AG08395 (cell line): ENCODE measurements around the gene PSENEN.
A peak's percentile ranks its signal among the peaks of the same experiment; 100 is the strongest.
"Not testable (repeated sequence)": the region's sequence is repeated elsewhere in the genome, so short reads cannot be mapped to it uniquely, and the experiment has no call there.

Source experiments
- DNase-seq: peaks from one replicate; pipeline ENCODE4 v3.0.0; 2012; ENCODE audit warnings: mixed read lengths, low spot score

PSENEN gene

DNA sequence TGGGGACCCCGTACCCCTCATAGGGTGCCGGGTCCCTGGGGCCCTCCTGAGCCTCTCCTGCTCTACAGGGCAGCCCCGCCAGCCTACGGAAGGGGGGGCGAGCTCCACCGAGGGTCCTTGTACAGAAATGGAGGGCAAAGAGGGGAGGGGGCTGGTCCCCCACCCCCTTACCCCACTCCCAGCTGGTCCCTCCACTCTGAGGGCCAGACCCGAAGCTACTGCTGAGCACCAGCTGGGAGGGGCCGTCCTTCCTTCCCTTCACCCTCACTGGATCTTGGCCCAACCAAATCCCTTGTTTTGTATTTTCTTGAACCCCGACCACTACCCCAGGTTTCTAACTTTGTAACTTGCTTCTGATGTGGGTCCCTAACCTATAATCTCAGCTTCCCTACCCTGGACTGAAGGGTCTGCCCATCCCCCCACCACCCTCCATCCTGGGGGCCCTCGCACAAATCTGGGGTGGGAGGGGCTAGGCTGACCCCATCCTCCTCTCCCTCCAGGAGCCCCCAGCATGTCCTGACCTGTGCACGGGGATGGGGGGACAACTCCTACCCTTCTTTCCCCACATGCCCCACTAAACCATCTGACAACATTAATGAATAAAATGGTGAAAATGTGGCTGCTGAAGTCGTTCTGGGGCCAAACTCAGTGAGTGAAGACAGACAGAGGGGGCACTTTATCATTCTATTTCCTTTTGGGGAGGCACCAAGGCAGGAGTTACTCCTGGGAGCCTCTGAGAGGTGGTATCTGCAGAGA is 42.9 kb downstream of the PSENEN start:
- DNase-seq = no peak

DNA sequence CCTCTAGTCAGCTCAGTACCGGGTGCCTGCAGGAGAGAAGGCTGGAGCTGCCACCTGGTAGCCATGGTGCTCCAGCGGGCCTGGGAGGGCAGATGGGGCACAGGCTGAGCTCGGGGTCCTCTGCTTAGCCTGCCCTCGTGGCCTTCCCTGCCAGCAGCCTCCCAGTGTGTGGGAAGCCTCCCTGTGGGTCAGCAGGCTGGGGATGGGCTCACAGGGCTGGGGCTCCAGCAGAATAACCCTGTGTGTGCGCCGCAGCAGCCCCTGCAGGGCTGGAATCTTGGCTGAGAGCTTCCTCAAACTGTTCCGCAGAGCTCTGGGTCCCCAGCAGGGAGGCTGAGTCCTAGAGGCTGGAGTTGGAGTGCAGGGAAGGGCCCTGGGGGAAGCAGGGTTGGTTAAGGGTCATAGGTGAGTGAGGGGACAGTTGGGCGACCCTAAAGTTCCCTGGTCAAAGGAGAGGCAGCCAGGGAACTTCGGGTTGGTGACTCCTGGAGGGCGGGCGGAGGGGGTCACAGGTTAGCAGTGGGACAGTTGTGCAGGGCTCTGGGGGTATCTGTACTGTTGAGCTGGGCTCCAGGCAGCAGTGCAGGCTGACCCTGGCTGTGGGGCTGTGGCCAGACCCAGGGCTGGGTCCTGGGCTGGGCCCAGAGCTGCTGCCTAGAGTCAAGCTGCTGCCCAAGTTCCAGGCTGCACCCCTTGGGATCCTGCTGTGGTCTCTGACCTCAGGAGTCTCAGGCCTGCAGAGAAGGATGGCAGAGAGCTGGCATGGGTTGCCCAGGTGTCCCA is 43.9 kb downstream of the PSENEN start:
- DNase-seq = no peak

DNA sequence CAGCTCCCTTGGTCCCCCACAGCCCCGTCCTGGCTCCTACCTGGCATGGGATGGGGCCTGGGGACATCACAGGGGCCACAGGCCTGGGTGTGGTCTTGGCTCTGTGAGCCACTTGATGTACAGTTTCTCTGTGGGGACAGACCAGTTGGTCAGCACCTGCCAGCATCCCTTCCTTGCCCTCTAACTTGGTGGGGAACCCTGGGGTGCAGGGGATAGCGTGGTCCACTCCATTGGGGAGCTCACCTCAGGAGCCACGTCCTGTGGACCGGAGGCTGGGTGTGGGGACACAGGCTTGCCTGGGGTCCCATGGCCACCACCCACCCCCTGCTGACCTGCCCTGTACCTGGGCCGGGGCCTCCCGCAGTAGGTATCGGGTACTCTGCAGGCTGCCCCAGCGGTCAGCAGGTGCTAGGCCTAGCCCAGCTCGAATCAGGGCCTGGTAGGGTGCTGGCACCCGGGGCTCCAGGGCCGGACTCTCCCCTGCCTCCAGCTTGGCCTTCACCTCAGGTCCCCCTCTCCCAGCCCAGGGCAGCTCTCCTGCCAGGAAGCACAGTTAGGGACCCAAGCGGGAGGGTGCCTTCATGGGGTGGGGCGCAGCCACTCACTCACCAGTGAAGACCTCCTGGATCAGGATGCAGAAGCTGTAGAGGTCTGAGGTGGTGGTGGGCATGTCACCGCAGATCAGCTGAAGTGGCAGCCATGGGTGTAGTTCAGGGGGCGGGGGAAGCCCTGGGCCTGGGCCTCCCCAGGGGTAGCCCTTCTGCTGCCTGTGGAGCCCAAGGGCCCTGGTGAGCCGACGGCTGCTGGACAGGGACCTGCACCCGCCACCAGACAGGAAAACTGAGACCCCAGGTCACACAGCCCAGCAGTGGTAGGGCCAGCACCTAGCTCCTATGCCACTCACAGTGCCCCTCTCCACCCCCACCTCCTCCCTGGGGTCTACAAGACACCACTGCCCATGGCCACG is 44.8 kb downstream of the PSENEN start:
- no peak for DNase-seq

DNA sequence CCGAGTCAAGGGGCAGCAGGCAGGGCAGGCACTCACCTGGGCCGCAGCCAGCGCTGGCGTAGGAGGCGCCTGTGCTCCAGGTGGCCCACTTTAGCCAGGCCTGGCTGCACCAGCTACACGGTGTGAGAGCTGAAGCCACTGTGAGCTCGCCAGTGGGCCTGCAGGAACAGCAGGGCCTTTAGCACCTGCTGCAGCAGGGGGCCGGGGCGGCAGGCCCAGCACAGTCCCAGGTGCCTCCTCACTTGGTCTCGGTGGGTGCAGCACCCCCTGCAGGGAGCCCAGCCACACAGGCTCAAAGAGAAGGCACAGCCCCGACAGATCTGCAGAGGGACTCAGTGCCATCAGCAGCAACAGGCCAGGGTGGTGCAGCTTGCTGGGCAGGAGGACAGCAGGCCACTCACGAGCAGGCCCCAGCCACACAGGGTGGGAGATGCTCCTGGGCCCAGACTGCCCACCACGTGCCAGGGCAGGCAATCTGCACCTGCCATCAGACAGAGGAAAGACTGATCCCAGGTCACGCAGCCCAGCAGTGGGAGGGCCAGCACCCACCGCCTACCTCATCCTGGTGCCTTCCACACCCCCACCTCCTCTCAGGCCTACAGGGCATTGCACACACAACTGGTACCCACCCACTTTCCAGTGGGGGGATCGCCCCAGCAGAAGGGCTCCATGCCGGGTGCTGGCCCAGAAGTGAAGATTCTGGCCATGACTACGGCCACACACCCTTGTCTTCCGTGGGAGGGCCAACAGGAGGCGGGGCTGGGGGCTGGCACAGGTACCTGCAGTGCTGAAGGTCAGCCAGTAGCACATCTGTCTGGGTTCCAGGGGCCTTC is 45.7 kb downstream of the PSENEN start:
- no peak for DNase-seq

DNA sequence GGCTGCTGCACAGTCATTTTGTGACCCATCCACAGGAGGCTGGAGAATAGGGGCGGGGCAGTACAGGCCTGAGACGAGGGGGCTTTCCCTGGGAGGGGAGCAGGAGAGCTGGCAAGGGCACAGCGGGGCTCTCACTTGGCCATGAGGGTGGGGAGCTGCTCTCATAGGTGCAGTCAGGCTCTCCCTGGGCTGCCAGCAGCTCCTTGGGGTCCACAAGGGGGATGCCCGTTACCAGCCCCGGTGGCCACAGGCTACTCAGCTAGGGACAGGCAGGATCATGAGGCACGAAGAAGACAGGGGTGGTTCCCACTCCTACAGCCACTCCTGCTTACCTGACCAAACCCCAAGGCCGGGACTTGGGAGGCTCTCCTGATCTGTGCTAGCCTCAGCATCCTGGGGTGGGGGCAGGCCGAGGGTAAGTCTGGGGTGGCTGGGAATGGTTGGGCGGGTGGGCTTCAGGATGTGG is 46.4 kb downstream of the PSENEN start:
- DNase-seq = no peak

DNA sequence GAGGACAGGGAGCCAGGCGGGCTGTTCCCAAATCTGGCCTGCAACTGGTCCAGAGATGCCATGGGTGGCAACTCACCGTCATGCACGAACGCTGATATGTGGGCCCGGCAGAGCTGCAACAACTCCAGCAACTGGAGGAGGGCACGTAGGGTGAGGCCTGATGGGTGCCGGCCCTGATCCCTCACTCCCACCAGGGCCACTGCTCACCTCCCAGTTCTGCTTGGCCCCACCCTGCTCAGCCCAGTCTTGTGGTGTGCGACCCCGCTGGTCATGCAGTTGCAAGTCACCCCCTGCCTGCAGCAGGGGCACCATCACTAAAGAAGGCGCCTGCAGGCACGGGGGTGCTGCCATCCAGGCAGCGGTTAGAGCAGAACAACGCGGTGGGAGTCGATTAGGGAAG is 46.9 kb downstream of the PSENEN start:
- DNase-seq = no peak

DNA sequence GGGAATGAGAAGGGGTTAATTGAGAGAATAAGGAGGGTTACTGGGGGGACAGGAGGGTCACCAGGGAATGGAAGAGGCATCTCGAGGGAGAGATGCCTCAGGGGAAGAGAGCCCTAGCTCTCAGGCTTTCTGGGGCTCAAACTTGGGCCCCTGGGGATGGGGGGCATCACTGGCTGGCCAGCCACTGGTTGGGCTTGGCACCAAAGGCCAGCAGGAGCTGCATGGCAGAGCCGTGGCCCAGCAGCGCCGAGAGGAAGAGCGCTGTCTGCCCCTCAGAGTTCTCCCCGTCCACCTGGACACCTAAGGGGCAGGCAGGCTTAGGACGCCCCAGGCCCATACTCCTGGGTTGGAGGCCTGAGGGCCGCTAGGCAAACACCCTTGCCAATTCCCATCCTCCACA is 47.4 kb downstream of the PSENEN start:
- DNase-seq = no peak

DNA sequence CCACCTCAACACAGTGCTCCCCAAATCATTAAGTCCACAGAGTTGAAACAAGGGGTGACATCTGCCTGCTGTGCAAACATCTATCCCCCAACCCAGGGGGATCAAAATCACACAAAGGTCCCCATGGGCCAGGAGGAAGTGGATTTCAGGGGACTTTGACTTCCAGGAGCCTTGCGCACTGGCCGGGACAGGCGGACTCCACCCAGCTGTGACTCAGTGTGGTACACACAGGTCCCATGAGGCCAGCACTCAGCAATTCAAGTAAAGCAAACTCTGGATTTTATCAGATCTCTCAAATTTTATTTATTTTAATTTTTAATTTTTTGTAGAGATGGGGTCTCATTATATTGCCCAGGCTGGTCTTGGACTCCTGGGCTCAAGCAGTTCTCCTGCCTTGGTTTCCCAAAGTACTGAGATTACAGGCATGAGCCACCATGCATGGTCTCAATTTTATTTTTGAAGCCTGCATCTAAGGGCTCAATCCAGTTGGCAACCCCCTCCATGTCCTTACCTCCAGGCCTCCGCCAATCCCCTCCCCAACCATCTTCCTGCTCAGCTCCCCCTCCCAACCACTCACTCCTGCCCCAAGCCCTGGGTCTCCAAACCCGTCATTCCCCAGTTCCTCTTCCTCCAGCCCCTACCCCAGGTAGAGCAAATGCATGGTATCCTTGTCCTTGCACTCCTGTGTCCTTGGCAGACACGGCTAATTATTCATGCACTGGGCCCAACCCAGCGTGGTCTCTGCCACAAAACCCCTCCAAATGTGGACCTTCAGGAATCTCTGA is 48.1 kb downstream of the PSENEN start:
- DNase-seq = peak; percentile 83

DNA sequence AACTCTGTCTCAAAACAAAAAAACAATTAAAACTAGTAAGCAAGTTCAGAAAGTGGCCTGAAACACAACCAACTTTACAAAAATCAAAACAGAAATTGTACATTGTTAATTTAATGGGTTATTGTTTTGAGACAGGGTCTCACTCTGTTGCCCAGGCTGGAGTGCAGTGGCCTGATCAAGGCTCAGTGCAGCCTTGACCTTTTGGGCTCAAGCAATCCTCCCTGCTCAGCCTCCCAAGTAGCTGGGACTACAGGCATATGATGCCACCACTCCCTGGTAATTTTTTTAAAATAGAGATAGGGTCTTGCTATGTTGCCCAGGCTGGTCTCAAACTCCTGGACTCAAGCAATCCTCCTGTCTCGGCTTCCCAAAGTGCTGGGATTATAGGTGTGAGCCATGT is 50.1 kb downstream of the PSENEN start:
- not testable (repeated sequence) for DNase-seq
